ENCODE measurements around the gene BTBD17. TPM values are rescaled to one million over a fixed set of nuclear protein-coding genes. Genes with fewer than 3 reads are reported as not detected.
"Not testable (repeated sequence)": the region's sequence is repeated elsewhere in the genome, so short reads cannot be mapped to it uniquely, and the experiment has no call there.

The BTBD17 gene
- not detected for polyA plus RNA-seq

- H3K4me1 ChIP-seq (ENCODE audit: control insufficient read depth in 2 of 2, insufficient read depth in 2 of 2, low read length in 1 of 2): peaks cover 0 to 11% of the 10 kb centered on the region in 2 donors
- 27% methylated on average over 28 of the region's 28 CpGs for WGBS, 2 donors
- H3K36me3 ChIP-seq (ENCODE audit: control insufficient read depth in 2 of 2, insufficient read depth in 2 of 2, low read length in 1 of 2): no peaks in the 10 kb centered on the region
- H3K27ac ChIP-seq (ENCODE audit: low read depth in 2 of 2, low read length in 1 of 2): no peak within 1 kb of the TSS
- H3K9me3 ChIP-seq (ENCODE audit: control insufficient read depth in 2 of 2, insufficient read depth in 1 of 2, low read depth in 1 of 2, low read length in 1 of 2): peaks cover 0 to 3% of the 10 kb centered on the region in 2 donors
- no peak within 1 kb of the TSS for H3K4me3 ChIP-seq (ENCODE audit: low read depth in 1 of 2, low read length in 2 of 2)
- peaks cover 0 to 17% of the 10 kb centered on the region in 2 donors for H3K27me3 ChIP-seq (ENCODE audit: control insufficient read depth in 1 of 2, insufficient read depth in 2 of 2, low read length in 2 of 2)
Observed at GRCh38 chr17:74361230-74362068, at the start of gene BTBD17. TSS of gene BTBD17 (minus strand) at chr17:74361868. CDS start at chr17:74361819, 49 bp downstream.

- Histone ChIP-seq H3K27ac (ENCODE audit: low read depth in 2 of 2, low read length in 1 of 2) (no peak overlapping the region), H3K4me3 (ENCODE audit: low read depth in 1 of 2, low read length in 2 of 2) (no peak overlapping the region), H3K9me3 (ENCODE audit: control insufficient read depth in 2 of 2, insufficient read depth in 1 of 2, low read depth in 1 of 2, low read length in 1 of 2) (peaks cover 0 to 2% of the 10 kb centered on the region in 2 donors), H3K36me3 (ENCODE audit: control insufficient read depth in 2 of 2, insufficient read depth in 2 of 2, low read length in 1 of 2) (no peaks in the 10 kb centered on the region), H3K4me1 (ENCODE audit: control insufficient read depth in 2 of 2, insufficient read depth in 2 of 2, low read length in 1 of 2) (peaks cover 0 to 6% of the 10 kb centered on the region in 2 donors), H3K27me3 (ENCODE audit: control insufficient read depth in 1 of 2, insufficient read depth in 2 of 2, low read length in 2 of 2) (no peaks in the 10 kb centered on the region)
- 77 to 78% methylated on average over 4 of the region's 4 CpGs for WGBS, 2 donors
Observed at GRCh38 chr17:74410001-74410443, 48.4 kb upstream of the BTBD17 start.

GRCh38 chr17:74408815-74409214 lies 47.1 kb upstream of the BTBD17 start:
- no peaks in the 10 kb centered on the region for H3K36me3 ChIP-seq (ENCODE audit: control insufficient read depth in 2 of 2, insufficient read depth in 2 of 2, low read length in 1 of 2)
- no peaks in the 10 kb centered on the region for H3K27me3 ChIP-seq (ENCODE audit: control insufficient read depth in 1 of 2, insufficient read depth in 2 of 2, low read length in 2 of 2)
- no peak overlapping the region for H3K27ac ChIP-seq (ENCODE audit: low read depth in 2 of 2, low read length in 1 of 2)
- H3K4me3 ChIP-seq (ENCODE audit: low read depth in 1 of 2, low read length in 2 of 2): no peak overlapping the region
- WGBS, 2 donors: 53 to 66% methylated on average over 4 of the region's 4 CpGs
- H3K4me1 ChIP-seq (ENCODE audit: control insufficient read depth in 2 of 2, insufficient read depth in 2 of 2, low read length in 1 of 2): peaks cover 0 to 6% of the 10 kb centered on the region in 2 donors
- peaks cover 0 to 2% of the 10 kb centered on the region in 2 donors for H3K9me3 ChIP-seq (ENCODE audit: control insufficient read depth in 2 of 2, insufficient read depth in 1 of 2, low read depth in 1 of 2, low read length in 1 of 2)

GRCh38 chr17:74408262-74408661 lies 46.6 kb upstream of the BTBD17 start:
- H3K27ac ChIP-seq (ENCODE audit: low read depth in 2 of 2, low read length in 1 of 2): no peak overlapping the region
- 70 to 72% methylated on average over 3 of the region's 3 CpGs for WGBS, 2 donors
- H3K9me3 ChIP-seq (ENCODE audit: control insufficient read depth in 2 of 2, insufficient read depth in 1 of 2, low read depth in 1 of 2, low read length in 1 of 2): peaks cover 0 to 2% of the 10 kb centered on the region in 2 donors
- H3K4me3 ChIP-seq (ENCODE audit: low read depth in 1 of 2, low read length in 2 of 2): no peak overlapping the region
- peaks cover 0 to 6% of the 10 kb centered on the region in 2 donors for H3K4me1 ChIP-seq (ENCODE audit: control insufficient read depth in 2 of 2, insufficient read depth in 2 of 2, low read length in 1 of 2)
- no peaks in the 10 kb centered on the region for H3K27me3 ChIP-seq (ENCODE audit: control insufficient read depth in 1 of 2, insufficient read depth in 2 of 2, low read length in 2 of 2)
- no peaks in the 10 kb centered on the region for H3K36me3 ChIP-seq (ENCODE audit: control insufficient read depth in 2 of 2, insufficient read depth in 2 of 2, low read length in 1 of 2)

- peaks cover 0 to 6% of the 10 kb centered on the region in 2 donors for H3K4me1 ChIP-seq (ENCODE audit: control insufficient read depth in 2 of 2, insufficient read depth in 2 of 2, low read length in 1 of 2)
- no peak overlapping the region for H3K4me3 ChIP-seq (ENCODE audit: low read depth in 1 of 2, low read length in 2 of 2)
- 69 to 86% methylated on average over 5 of the region's 5 CpGs for WGBS, 2 donors
- no peaks in the 10 kb centered on the region for H3K36me3 ChIP-seq (ENCODE audit: control insufficient read depth in 2 of 2, insufficient read depth in 2 of 2, low read length in 1 of 2)
- H3K27me3 ChIP-seq (ENCODE audit: control insufficient read depth in 1 of 2, insufficient read depth in 2 of 2, low read length in 2 of 2): no peaks in the 10 kb centered on the region
- H3K9me3 ChIP-seq (ENCODE audit: control insufficient read depth in 2 of 2, insufficient read depth in 1 of 2, low read depth in 1 of 2, low read length in 1 of 2): peaks cover 0 to 2% of the 10 kb centered on the region in 2 donors
- no peak overlapping the region for H3K27ac ChIP-seq (ENCODE audit: low read depth in 2 of 2, low read length in 1 of 2)
Observed at GRCh38 chr17:74407384-74407783, 45.7 kb upstream of the BTBD17 start.

GRCh38 chr17:74405311-74405710 lies 43.6 kb upstream of the BTBD17 start:
- 90 to 95% methylated on average over 5 of the region's 5 CpGs for WGBS, 2 donors
- H3K27ac ChIP-seq (ENCODE audit: low read depth in 2 of 2, low read length in 1 of 2); H3K9me3 ChIP-seq (ENCODE audit: control insufficient read depth in 2 of 2, insufficient read depth in 1 of 2, low read depth in 1 of 2, low read length in 1 of 2); H3K27me3 ChIP-seq (ENCODE audit: control insufficient read depth in 1 of 2, insufficient read depth in 2 of 2, low read length in 2 of 2); H3K4me1 ChIP-seq (ENCODE audit: control insufficient read depth in 2 of 2, insufficient read depth in 2 of 2, low read length in 1 of 2); H3K4me3 ChIP-seq (ENCODE audit: low read depth in 1 of 2, low read length in 2 of 2); H3K36me3 ChIP-seq (ENCODE audit: control insufficient read depth in 2 of 2, insufficient read depth in 2 of 2, low read length in 1 of 2): not testable (repeated sequence)

GRCh38 chr17:74404789-74405188 lies 43.1 kb upstream of the BTBD17 start:
- peaks cover 0 to 6% of the 10 kb centered on the region in 2 donors for H3K4me1 ChIP-seq (ENCODE audit: control insufficient read depth in 2 of 2, insufficient read depth in 2 of 2, low read length in 1 of 2)
- H3K9me3 ChIP-seq (ENCODE audit: control insufficient read depth in 2 of 2, insufficient read depth in 1 of 2, low read depth in 1 of 2, low read length in 1 of 2): no peaks in the 10 kb centered on the region
- 67 to 69% methylated on average over 6 of the region's 6 CpGs for WGBS, 2 donors
- no peak overlapping the region for H3K27ac ChIP-seq (ENCODE audit: low read depth in 2 of 2, low read length in 1 of 2)
- H3K27me3 ChIP-seq (ENCODE audit: control insufficient read depth in 1 of 2, insufficient read depth in 2 of 2, low read length in 2 of 2): no peaks in the 10 kb centered on the region
- H3K4me3 ChIP-seq (ENCODE audit: low read depth in 1 of 2, low read length in 2 of 2): no peak overlapping the region
- H3K36me3 ChIP-seq (ENCODE audit: control insufficient read depth in 2 of 2, insufficient read depth in 2 of 2, low read length in 1 of 2): no peaks in the 10 kb centered on the region

GRCh38 chr17:74404218-74404617 lies 42.5 kb upstream of the BTBD17 start:
- H3K27ac ChIP-seq (ENCODE audit: low read depth in 2 of 2, low read length in 1 of 2): no peak overlapping the region
- no peak overlapping the region for H3K4me3 ChIP-seq (ENCODE audit: low read depth in 1 of 2, low read length in 2 of 2)
- H3K36me3 ChIP-seq (ENCODE audit: control insufficient read depth in 2 of 2, insufficient read depth in 2 of 2, low read length in 1 of 2): no peaks in the 10 kb centered on the region
- 53 to 58% methylated on average over 7 of the region's 7 CpGs for WGBS, 2 donors
- peaks cover 0 to 6% of the 10 kb centered on the region in 2 donors for H3K4me1 ChIP-seq (ENCODE audit: control insufficient read depth in 2 of 2, insufficient read depth in 2 of 2, low read length in 1 of 2)
- H3K27me3 ChIP-seq (ENCODE audit: control insufficient read depth in 1 of 2, insufficient read depth in 2 of 2, low read length in 2 of 2): no peaks in the 10 kb centered on the region
- H3K9me3 ChIP-seq (ENCODE audit: control insufficient read depth in 2 of 2, insufficient read depth in 1 of 2, low read depth in 1 of 2, low read length in 1 of 2): no peaks in the 10 kb centered on the region

- no peak overlapping the region for H3K4me3 ChIP-seq (ENCODE audit: low read depth in 1 of 2, low read length in 2 of 2)
- peaks cover 0 to 6% of the 10 kb centered on the region in 2 donors for H3K4me1 ChIP-seq (ENCODE audit: control insufficient read depth in 2 of 2, insufficient read depth in 2 of 2, low read length in 1 of 2)
- WGBS, 2 donors: 72 to 73% methylated on average over 12 of the region's 12 CpGs
- no peaks in the 10 kb centered on the region for H3K27me3 ChIP-seq (ENCODE audit: control insufficient read depth in 1 of 2, insufficient read depth in 2 of 2, low read length in 2 of 2)
- H3K27ac ChIP-seq (ENCODE audit: low read depth in 2 of 2, low read length in 1 of 2): no peak overlapping the region
- no peaks in the 10 kb centered on the region for H3K9me3 ChIP-seq (ENCODE audit: control insufficient read depth in 2 of 2, insufficient read depth in 1 of 2, low read depth in 1 of 2, low read length in 1 of 2)
- H3K36me3 ChIP-seq (ENCODE audit: control insufficient read depth in 2 of 2, insufficient read depth in 2 of 2, low read length in 1 of 2): no peaks in the 10 kb centered on the region
Observed at GRCh38 chr17:74403512-74404137, 42.0 kb upstream of the BTBD17 start.
